ENCODE results near the gene MPND.

The MPND gene

GRCh38 chr19:4393947-4394590 is 50.7 kb downstream of the MPND start:
- no peak for DNase-seq
- no peak for TF ChIP-seq GATA1 (IDR thresholded peaks at IDR 0.05; ENCODE audit: low read depth, low read length)

DNA sequence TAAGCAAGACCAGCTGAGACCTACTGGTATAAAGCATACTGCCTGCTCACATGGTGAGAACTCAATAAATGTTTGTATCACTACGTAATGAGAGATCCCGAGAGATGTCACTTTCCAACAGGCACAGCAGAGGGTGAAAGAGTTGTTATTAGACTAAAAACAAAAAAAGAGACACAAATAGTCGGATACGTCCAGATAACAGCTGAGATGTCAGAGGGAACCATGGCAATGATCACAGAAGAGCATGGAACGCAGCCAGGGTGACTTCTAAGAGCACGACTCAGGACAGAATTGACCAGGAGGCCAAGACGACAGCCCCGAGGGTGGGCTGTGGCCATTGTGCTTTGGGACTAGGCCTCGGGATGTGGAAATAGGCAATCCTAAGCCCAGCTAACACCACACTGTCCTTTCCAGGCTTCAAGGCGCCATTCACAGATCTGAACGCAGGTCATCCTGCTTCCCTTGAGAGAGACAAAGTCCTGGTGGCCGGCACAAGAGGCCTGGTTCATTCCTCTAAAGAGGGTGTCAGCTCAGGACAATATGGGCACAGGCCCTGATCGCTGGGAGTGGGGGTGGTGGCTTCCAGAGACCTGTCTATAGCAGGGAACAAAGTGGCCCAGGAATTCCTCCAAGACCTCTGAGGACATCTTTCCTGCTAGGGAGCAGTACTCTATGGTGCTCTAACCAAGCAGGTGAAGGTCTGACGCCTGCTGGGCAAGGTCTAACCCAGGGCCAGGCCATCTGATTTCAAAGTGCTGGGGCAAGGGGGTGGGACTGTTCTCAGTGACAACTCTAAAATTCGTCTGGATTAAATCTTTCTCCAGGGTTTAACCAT is 53.8 kb downstream of the MPND start:
- TF ChIP-seq POLR2A (IDR thresholded peaks at IDR 0.05; ENCODE audit: low read length) (no peak), GATA1 (IDR thresholded peaks at IDR 0.05; ENCODE audit: low read depth, low read length) (no peak)
- peak in 1 of 2 experiments; percentile 33 for DNase-seq

- no peak for TF ChIP-seq GATA1 (IDR thresholded peaks at IDR 0.05; ENCODE audit: low read depth, low read length)
- TF ChIP-seq POLR2A (IDR thresholded peaks at IDR 0.05; ENCODE audit: low read length): no peak
- peak; percentile 66 to 75 for DNase-seq
Observed at GRCh38 chr19:4399812-4400134, 56.4 kb downstream of the MPND start.

- TF ChIP-seq GATA1 (IDR thresholded peaks at IDR 0.05; ENCODE audit: low read depth, low read length) (no peak), POLR2A (IDR thresholded peaks at IDR 0.05; ENCODE audit: low read length) (peak; percentile 67)
- peak; percentile 97 to 99 for DNase-seq
Observed at GRCh38 chr19:4400135-4400936, 57.0 kb downstream of the MPND start, which contains the start of gene SH3GL1. TSS of gene SH3GL1 (minus strand) at chr19:4400547. CDS start at chr19:4400368, 179 bp downstream.

DNA sequence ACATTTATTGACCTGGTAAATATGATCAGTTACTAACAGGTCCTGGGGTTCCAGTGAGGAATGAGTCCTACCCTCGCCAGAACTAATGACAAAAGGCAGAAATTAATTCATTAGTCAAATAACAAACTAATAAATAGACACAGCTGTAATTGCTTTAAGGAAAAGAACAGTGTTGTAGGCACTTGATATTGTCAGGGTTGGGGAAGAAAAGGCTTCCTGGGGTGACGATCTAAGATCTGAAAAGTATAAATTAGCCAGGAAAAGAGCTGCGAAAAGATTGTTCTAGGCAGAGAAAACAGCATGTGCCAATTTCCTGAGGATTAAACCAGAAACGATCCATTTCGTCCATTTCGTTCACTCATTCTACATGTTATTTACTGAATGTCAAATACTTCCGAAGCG is 58.4 kb downstream of the MPND start:
- TF ChIP-seq GATA1 (IDR thresholded peaks at IDR 0.05; ENCODE audit: low read depth, low read length): no peak
- TF ChIP-seq POLR2A (IDR thresholded peaks at IDR 0.05; ENCODE audit: low read length): no peak
- DNase-seq: no peak

DNA sequence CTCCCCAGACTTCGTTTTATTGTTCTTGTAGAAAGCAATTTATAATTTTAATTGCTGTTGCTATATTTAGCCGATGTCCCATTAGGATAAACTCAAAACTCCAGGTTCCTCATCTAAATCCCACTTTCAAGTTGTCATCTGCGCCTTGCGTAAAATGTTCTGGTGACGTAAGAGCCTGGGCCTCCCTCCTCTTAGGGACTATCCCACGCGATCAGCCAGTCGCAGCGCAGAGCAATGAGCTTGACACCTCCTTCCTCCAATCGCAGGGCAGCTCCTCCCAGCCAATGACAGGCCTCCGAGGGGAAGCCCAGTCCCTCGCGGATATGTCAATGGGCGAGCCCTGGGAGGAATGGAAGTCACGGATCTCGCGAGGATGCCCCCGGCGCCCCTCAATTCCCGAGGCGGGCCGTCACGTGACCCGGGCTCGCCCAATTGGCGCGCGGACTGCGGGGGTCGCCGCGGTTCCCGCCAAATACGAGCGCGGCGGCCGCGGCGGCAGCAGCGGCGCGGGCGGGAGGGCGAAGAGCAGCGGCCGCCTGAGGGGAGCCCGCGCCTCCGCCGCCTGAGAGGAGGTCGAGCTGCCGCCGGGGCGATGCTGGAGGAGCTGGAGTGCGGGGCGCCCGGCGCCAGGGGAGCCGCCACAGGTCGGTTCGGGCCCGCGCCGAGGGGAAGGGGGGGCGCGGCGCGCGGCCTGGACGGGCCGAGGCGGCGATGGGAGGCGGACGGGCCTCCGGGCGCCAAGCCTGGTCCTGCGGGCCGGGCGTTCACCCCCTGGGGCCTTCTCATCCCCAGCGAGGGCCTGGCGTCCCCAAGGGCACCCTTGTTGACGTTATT is 59.0 kb downstream of the MPND start, which contains the start of gene CHAF1A:
CHAF1A (plus strand) TSS at position 470 of the 834 bp plus-strand sequence; CDS start at position 593, 123 bp downstream.
- TF ChIP-seq POLR2A (IDR thresholded peaks at IDR 0.05; ENCODE audit: low read length) (peak; percentile 84), GATA1 (IDR thresholded peaks at IDR 0.05; ENCODE audit: low read depth, low read length) (no peak)
- peak; percentile 100 for DNase-seq

DNA sequence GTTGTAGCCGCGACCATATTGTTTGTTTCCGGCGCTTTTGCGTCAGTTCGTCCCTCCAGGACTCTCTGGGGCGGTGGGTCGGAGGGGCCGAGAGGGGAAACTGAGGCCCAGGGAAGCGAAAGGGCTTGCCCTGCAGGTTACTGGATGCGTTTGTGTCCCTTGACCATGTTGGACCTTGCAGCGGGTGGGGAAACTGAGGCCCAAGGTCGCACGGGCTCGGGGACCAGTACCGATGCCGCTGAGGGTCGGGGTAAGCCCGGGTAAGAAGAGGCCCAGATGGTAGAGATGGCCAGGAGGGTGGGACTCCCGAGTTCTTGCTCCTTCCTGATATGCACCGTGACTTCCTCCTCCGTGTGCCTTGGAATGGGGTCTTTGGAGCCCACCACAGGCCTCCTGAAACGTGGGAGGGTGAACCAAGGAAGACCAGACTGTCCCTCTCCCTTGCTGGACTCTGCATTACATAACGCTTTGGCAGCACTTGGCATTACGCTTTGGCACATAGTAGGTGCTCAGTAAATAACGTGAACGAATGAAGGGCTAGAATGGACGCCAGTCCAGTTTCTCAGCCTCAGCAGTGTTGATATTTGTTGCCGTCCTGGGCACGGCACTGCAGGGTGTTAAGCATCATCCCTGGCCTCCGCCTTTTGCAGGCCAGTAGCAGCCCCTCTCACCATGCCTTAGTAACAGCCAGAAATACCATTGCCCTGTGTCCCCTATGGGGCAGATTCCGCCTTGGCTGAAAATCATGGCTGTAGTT is 59.8 kb downstream of the MPND start:
- TF ChIP-seq GATA1 (IDR thresholded peaks at IDR 0.05; ENCODE audit: low read depth, low read length) (no peak), POLR2A (IDR thresholded peaks at IDR 0.05; ENCODE audit: low read length) (no peak)
- DNase-seq: peak in 1 of 2 experiments; percentile 63

DNA sequence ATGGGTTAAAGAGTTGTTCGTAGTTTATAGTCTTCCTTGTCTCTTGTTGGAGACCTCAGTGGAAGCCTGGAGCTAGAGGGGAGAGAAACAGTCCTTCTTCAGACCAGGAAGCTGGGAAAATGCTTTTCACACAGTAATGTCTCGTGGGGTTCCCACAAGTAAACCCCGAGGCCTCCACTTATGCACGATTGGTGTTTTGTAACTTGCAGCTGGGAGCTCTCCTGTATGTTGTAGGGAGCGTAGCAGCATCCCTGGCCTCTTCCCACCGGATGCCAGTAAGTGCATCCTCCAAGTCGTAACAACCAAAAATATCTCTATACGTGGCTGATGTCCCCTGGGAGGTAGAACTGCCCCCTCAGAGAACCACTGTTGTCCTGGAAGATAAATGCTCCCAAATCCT is 62.6 kb downstream of the MPND start:
- no peak for DNase-seq
- TF ChIP-seq GATA1 (IDR thresholded peaks at IDR 0.05; ENCODE audit: low read depth, low read length): no peak
- TF ChIP-seq POLR2A (IDR thresholded peaks at IDR 0.05; ENCODE audit: low read length): no peak

DNA sequence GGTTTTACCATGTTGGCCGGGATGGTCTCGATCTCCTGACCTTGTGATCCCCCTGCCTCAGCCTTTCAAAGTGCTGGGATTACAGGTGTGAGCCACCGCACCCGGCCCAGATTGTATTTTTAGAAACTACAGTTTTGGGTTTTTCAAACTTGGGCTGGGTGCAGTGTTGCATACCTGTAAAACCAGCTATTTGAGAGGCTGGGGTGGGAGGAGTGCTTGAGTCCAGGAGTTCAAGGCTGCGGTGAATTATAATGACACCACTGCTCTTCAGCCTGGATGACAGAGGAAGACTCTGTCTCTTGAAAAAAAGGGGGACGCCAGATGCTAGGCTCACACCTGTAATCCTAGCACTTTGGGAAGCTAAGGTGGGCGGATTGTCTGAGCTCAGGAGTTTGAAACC is 63.3 kb downstream of the MPND start:
- DNase-seq: no peak
- no peak for TF ChIP-seq GATA1 (IDR thresholded peaks at IDR 0.05; ENCODE audit: low read depth, low read length)
- no peak for TF ChIP-seq POLR2A (IDR thresholded peaks at IDR 0.05; ENCODE audit: low read length)

- no peak for DNase-seq
- no peak for TF ChIP-seq POLR2A (IDR thresholded peaks at IDR 0.05; ENCODE audit: low read length)
Observed at GRCh38 chr19:4409123-4409933, 66.0 kb downstream of the MPND start.
